ENCODE data around the gene UROC1.
A peak's percentile ranks its signal among the peaks of the same experiment; 100 is the strongest.

The UROC1 gene

DNA sequence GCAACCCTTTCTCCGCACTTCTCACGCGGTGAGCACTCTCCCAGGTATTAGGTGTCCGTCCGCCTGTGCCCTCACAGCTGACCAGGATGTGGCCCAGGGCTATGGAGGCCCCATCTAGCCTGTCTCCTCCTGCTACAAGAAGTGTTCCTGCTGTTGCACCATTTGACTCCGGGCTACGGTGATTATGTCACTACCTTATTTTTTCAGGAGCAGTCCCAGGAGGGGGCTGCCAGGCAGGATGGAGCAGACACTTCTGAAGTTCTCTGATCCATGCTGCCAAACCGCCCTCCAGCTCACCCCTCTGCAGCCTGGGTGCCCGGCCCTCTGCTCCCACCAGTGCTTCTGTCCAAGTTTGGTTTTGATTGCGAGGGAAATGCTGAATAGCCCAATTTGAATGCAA, 78.8 kb downstream of the UROC1 start:
- peak; percentile 0 for DNase-seq

DNA sequence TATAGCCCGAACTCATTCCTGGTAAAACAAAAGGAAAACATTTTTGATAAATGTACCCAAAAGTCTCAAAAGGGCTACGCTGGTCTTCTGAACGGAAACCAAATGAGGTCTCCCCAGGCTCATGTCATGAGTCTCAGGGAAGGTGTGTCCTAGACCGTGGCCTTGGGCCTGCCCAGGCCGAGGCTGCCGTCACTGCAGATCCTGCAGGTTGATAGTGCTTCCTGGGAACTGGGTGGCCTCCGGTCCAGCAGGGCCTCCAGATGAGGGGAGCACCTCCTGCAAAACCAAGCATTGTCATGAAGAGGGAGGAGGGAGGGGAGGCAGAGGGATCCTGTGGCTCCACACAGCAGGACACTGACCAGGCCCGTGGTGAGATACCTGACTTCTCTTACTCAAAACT, 79.4 kb downstream of the UROC1 start:
- DNase-seq, result no peak

DNA sequence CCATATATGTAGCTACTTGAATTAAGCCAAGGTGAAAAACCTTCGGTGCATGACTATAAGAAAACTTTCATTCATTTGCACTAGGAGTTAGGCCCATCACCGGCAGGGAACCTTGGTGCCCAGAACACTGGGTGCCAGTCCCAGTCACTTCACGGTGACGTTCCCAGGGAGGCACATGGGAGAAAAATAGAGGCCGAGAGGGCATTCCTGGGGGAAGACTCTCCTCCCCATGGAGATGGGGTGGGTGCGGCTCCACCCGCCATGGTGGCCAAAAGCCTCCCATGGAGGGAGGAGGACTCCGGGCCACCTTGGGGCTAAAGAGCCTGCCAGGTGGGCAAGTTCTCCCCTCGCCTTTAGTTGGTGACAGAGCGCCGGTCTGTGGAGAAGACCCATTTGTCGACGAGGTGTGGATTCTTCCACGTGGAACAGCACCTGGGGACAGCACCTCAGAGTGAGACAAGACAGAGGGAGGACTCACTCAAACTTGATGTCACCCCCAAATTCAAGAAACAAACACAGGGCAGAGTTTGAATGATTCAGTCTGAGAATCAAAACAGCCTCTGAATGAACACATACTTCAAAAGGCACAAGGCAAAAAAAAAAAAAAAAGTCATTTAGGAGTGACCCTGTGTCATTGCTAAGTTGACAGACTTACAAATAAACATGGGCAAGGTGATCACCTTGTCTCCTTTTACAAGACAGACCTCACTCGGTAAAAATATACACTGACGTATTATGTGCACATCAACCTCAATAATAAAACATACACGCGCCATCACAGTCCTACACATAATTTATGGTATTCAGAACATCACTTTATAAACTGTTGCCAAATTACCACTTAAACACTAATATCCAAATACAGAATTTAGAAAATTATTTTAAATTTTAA, 80.5 kb downstream of the UROC1 start:
- DNase-seq, result peak; percentile 0

DNA sequence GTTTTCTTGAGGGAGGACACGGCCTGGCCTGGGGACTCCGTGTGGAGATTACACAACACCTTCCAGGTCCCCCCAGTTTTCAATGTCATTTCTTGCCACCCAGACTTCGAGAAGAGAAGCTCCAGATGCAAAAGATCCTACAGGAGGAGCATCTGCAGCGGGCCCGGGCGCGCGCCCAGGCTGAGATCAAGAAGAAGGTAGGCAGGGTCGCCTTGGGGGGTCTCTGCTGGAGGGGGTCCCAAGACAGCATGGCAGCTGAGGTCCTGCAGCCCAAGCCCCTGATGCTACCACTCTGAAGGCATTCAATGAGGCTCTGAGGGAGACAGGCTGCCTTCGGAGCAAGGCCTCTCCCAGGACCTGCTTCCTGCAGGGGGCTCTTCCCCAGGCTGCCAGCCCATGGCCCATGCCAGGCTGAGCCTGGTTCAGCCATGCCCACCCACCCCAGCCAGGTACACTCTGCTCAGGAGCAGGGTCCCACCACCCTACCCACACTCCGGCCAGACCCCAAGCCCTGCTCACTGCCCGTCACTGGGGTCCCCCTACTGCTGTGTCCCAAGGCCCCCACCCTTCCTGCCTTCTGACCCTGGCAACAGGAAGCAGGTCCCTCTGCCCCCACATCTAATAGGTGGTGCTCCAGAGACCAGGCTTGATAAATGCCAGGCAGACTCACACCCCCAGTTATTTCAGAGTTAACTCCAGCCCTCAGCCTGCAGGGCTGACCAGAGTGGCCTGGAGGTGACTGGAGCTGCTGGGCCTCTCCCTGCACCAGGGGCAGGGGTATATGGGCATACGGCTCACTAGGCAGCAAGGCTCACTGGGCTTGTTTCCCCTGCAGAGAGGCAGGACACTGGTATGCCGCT, 81.9 kb downstream of the UROC1 start:
- peak; percentile 0 for DNase-seq

DNA sequence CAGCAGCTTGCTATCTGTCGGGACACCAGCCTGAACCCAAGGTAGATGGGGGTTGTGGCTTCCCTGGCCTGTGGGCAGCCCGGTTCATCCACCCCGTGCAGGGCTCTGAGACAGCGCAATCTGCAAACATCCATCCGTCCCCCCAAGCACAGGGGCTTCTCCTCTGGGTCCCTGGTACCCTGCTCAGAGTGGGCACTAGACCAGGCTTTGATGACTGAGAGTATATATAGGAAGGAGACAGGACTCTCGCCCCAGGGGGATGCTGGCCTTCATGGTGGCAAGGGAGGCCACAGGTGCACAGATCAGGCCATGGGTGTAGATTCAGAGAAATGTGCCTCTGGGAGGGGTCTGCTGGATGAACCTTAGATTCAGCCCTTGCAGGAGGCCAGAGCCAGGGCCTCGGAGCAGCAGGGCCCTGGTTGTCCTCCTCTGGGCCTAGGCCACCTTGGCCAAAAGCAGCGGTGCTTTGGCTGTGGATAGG, 82.6 kb downstream of the UROC1 start:
- no peak for DNase-seq

DNA sequence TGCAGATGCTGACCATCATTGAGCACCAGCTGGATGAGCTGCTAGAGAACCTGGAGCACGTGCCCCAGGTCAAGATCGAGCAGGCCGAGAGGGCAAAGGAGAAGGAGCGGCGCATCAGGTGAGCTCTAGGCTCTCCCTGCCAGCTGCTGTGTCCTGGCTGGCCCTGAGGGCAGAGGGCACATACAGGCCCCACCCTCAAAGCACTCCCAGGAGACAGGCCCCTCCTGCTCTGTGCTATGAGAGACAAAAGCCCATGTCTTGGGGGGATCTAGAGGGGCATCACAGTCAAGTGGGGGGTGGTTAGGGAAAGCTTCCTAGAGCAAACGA, 83.3 kb downstream of the UROC1 start:
- no peak for DNase-seq

DNA sequence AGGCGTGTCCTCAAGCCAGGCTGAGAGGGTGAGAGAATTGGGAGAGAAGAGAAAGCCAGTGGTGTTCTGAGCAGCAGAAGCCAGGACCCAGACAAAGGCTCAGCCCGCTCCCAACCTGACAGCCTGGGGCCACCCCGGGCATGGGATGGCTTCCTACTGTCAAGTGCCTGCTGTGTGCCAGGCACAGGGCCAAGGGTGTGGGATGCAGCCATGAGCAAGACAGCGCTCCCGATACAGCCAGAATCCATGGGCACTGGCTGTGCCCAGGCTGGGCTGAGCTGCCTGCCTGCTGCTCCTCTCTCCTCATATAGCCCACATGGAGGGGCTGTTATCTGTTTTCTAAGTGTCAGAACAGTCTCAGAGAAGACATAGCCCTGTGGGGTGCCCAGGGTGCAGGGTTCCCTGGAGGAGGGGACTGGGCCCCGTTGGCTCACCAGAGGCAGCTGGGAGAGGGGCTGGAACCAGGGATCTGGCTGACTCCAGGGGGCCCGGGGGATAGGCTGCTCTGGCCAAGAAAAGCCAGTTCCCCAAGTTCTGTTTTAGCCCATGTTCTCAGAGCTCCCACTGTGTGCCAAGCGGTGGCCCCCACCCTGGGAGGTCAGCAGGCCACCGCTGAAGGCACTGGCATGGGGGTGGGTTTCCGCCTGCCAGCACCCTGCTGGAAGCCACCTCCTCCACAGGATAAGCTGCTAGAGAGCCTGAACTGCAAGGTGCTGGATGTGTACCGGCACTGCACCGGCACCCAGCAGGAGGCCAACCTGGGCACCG, 83.9 kb downstream of the UROC1 start:
- no peak for DNase-seq

DNA sequence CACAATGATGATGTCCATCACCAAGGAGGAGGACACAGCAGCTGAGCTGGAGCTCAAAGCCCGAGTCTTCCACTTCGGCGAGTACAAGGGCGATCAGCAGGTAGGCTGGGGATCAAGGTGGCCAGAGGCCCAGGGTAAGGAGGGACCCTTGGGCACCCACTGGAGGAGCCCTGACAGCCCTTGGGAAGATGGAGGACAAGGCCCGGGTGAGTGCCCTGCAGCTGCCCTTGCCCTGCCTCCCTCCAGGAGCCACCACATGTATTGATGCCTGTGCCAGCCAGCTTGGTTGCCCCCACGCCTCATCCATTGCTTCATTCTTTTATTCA, 84.5 kb downstream of the UROC1 start:
- DNase-seq, result no peak

DNA sequence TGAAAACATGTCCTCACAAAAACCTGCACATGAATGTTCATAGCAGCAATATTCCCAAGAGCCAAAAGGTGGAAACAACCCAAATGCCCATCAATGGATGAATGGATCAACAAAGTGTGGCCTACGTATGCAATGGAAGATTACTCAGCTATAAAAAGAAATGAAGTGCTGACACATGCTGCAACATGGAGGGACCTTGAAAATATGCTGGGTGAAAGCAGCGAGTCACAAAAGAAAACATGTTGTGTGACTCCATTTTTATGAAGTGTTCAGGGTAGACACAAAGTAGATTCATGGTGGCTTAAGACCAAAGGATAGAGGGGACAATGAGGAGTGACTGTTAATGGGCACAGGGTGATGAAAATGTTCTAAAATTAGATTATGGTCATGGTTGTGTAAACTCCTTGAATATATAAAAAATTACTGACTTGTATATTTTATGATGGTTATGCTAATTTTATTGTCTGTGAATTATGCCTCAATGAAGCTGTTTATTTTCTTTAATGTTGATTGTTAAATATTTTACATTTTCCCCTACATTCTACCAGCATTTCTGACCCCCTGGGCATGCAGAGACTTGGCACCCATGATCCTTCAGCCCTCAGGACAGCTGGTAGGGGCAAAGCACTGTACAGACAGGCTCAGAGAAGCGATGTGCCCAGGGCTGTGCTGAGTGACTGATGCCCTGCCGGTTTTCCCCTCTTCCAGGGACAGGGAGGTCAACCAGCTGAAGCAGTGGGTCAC, 85.0 kb downstream of the UROC1 start:
- no peak for DNase-seq
